HL-60/S4 treated with phorbol 12-myristate 13-acetate at 8.2 ng/mL for 4 days and 3 days (cell line): ENCODE results near the gene FAM184B.
"Not testable (repeated sequence)": the region's sequence is repeated elsewhere in the genome, so short reads cannot be mapped to it uniquely, and the experiment has no call there.

Experiments used
- in situ Hi-C: fragments of 300-500 bp; cut with MboI; formaldehyde crosslinking; loops from 2 replicates; pipeline ENCODE4 v1.15.0; 2022; ENCODE audit warnings: low sequenced_read_pairs

FAM184B gene

GRCh38 chr4:17690135-17690534, 91.3 kb downstream of the FAM184B start:
- in situ Hi-C loops: no loop called here

GRCh38 chr4:17688011-17688441, 93.4 kb downstream of the FAM184B start:
- in situ Hi-C loops: no loop called here

GRCh38 chr4:17687237-17687857, 94.1 kb downstream of the FAM184B start:
- in situ Hi-C loops: no loop called here

GRCh38 chr4:17684648-17685047, 96.8 kb downstream of the FAM184B start:
- in situ Hi-C loops: not testable (repeated sequence)

- in situ Hi-C loops: no loop called here
Measured at GRCh38 chr4:17682222-17682566, 99.2 kb downstream of the FAM184B start.

- in situ Hi-C loops: no loop called here
Measured at GRCh38 chr4:17681281-17682221, 99.9 kb downstream of the FAM184B start.

- in situ Hi-C loops: no loop called here
Measured at GRCh38 chr4:17680559-17681280, 100.7 kb downstream of the FAM184B start.

GRCh38 chr4:17670423-17670822, 111.0 kb downstream of the FAM184B start:
- in situ Hi-C loops: no loop called here

GRCh38 chr4:17667653-17668201, 113.7 kb downstream of the FAM184B start:
- in situ Hi-C loops: no loop called here

- in situ Hi-C loops: no loop called here
Measured at GRCh38 chr4:17667253-17667652, 114.2 kb downstream of the FAM184B start.

GRCh38 chr4:17665852-17666251, 115.6 kb downstream of the FAM184B start:
- in situ Hi-C loops: no loop called here

- in situ Hi-C loops: no loop called here
Measured at GRCh38 chr4:17665346-17665745, 116.1 kb downstream of the FAM184B start.

GRCh38 chr4:17664755-17665154, 116.7 kb downstream of the FAM184B start:
- in situ Hi-C loops: no loop called here

GRCh38 chr4:17662694-17663093, 118.7 kb downstream of the FAM184B start:
- in situ Hi-C loops: no loop called here

- in situ Hi-C loops: not testable (repeated sequence)
Measured at GRCh38 chr4:17659196-17659595, 122.2 kb downstream of the FAM184B start.

- in situ Hi-C loops: no loop called here
Measured at GRCh38 chr4:17657849-17658248, 123.6 kb downstream of the FAM184B start.

- in situ Hi-C loops: no loop called here
Measured at GRCh38 chr4:17657090-17657489, 124.3 kb downstream of the FAM184B start.

- in situ Hi-C loops: no loop called here
Measured at GRCh38 chr4:17654701-17655100, 126.7 kb downstream of the FAM184B start.

GRCh38 chr4:17650406-17650805, 131.0 kb downstream of the FAM184B start:
- in situ Hi-C loops: no loop called here

- in situ Hi-C loops: no loop called here
Measured at GRCh38 chr4:17647927-17648326, 133.5 kb downstream of the FAM184B start.

- in situ Hi-C loops: no loop called here
Measured at GRCh38 chr4:17647176-17647806, 134.1 kb downstream of the FAM184B start.
